Fibroblast of mammary gland (primary cell): ENCODE data around the gene PRODH2.

Source experiments
- DNase-seq: peaks from one replicate; pipeline ENCODE4 v3.0.0-alpha.2; 2010; ENCODE audit warnings: low read depth
- H3K4me3 ChIP-seq: 2 replicates; pipeline ENCODE4 v1.5.1; 2011; ENCODE audit warnings: low read depth, mild to moderate bottlenecking, low read length, moderate library complexity; ENCODE audit not compliant: control insufficient read depth
- TF ChIP-seq, protein P1 (sequence below): conservative IDR thresholded peaks from 2 replicates; pipeline ENCODE4 v1.5.1; 2011; ENCODE audit warnings: low read depth, low read length, inconsistent platforms; ENCODE audit not compliant: control insufficient read depth, insufficient read depth

The PRODH2 gene

DNA sequence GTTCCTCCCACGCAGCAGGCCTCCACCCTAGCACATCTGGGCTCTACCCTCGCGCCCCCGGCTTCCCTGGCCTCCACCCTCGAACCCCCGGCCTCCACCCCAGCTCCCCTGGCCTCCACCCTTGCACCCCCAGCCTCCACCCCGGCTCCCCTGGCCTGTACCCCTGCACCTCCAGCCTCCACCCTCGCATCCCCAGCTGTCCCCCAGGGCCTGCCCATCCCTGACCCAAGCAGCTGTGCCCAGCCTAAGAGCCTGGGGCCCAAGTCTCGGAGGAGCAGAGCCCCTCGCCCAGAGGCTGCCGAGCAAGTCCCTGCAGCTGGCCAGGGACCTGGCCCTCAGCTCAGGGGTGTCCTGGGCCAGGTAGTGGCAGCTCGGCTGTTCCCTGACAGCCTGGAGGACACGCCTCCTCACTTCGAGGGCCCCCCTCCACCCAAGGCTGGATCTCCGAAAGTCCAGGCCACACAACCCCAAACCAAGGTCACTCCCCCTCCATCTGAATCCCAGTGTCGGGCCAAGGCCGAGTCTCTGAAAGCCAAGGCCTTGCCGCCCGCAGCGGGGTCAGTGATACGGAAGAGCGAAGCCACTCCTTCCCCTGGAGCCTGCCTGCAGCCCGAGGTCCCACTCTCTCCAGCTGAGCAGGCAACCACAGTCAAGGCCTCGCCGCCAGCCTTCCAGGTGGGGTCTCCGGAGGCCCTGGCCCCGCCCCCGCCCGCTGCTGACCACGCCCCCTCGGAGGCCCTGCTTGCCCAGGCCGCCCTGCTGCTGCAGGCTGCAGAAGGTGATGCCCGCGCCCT lies 45.2 kb downstream of the PRODH2 start:
- H3K4me3 ChIP-seq = no peak overlapping the region
- TF ChIP-seq, protein P1, sequence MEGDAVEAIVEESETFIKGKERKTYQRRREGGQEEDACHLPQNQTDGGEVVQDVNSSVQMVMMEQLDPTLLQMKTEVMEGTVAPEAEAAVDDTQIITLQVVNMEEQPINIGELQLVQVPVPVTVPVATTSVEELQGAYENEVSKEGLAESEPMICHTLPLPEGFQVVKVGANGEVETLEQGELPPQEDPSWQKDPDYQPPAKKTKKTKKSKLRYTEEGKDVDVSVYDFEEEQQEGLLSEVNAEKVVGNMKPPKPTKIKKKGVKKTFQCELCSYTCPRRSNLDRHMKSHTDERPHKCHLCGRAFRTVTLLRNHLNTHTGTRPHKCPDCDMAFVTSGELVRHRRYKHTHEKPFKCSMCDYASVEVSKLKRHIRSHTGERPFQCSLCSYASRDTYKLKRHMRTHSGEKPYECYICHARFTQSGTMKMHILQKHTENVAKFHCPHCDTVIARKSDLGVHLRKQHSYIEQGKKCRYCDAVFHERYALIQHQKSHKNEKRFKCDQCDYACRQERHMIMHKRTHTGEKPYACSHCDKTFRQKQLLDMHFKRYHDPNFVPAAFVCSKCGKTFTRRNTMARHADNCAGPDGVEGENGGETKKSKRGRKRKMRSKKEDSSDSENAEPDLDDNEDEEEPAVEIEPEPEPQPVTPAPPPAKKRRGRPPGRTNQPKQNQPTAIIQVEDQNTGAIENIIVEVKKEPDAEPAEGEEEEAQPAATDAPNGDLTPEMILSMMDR = no peak
- no peak for DNase-seq

DNA sequence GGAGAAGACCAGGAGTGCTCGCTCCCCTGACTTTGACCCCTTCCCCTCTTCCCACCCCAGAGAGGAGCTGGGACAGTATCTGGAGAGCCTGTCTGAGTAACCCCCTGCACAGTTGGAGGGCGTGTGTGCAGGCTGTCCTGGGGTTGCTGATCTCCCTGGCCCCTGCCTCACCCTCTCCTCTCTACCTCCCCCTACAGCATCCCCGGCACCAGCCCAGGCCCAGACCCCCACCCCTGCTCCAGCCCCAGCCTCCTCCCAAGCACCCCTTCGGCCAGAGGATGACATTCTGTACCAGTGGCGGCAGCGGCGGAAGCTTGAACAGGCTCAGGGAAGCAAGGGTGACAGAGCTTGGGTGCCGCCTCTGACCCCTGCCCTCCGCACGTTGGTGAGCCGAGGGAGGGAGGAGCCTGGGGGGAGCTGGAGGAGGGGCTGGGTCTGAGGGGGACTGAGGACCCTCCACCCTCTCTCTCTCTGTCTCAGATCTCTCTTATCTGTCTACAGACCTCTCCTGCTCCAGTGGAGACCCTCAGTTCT lies 46.0 kb downstream of the PRODH2 start:
- H3K4me3 ChIP-seq = no peak overlapping the region
- TF ChIP-seq, protein P1 = no peak
- no peak for DNase-seq

DNA sequence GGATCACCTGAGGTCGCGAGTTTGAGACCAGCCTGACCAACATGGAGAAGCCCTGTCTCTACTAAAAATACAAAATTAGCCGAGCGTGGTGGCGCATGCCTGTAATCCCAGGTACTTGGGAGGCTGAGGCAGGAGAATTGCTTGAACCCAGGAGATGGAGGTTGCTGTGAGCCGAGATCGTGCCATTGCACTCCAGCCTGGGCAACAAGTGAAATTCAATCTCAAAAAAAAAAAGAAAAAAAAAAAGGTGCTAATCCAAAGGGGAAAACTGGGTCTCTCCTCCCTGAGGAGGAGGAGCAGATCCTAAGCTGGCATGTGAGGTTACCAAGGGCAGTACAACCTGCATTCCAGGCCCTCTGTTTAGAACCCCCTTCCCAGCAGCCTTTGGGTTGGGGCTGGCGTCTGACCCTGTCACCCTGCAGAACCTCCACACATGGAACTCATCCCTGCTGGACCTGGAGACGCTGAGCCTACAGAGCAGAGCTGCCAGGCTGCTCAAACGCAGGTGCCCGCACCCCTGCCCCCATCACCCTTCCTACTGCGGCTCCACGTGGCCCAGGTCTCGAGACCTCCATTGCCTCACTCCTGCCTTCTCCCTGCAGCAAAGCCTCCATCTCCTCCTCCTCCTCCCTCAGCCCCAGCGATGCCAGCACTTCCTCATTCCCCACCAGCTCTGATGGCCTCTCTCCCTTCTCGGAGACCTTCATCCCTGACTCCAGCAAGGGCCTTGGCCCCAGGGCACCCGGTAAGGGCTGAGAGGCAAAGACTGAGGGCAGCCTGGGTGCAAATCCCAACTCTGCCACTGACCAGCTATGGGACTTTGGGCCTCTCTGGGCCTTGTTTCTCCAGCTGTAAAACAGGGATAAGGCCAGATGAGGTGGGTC lies 48.0 kb downstream of the PRODH2 start:
- no peak overlapping the region for H3K4me3 ChIP-seq
- no peak for DNase-seq
- TF ChIP-seq, protein P1 = no peak

DNA sequence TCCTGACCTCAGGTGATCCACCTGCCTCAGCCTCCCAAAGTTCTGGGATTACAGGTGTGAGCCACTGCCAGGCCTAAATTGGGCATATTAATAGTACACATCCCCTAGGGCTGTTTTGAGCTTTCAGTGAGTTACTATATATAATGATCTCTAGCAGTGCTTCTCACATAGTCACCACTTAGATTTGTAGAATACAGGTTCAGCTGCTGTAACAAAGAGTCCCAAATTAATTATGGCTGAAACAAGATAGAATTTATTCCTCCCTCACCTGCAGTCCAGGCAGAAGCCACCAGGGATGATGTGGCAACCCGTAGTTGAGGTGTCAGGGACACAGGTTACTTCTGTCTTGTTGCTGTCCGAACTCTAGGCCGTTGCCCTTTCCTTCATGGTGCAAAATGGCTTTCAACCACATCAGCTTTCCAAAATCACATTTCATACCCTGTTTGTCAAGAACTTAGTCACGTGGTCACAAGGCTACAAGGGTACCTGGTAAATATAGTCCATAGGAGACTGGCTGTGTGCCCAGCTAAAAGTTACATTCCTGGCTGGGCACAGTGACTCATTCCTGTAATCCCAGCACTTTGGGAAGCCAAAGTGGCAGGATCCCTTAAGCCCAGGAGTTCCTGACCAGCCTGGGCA lies 51.8 kb downstream of the PRODH2 start:
- no peak for DNase-seq
- H3K4me3 ChIP-seq = no peak overlapping the region
- TF ChIP-seq, protein P1 = no peak

DNA sequence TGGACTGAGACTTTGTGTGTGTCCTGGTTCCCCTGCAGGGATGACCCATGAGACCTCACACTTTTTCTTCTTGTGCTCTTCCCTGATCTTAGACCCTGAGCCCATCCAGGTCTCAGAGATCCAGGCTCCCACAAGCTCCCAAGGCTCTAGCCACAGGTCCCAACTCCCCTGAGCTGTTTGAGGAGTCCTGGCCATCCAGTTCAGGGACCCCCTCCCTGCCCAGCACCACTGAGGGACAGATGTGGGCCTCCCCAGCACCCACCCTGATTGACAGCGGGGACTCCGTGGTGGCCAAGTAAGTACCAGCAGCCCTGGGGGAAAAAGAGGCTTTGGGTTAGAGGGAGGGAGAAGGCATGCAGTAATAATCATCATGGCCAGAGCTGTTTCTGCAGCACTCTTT lies 52.9 kb downstream of the PRODH2 start:
- DNase-seq = no peak
- no peak overlapping the region for H3K4me3 ChIP-seq
- TF ChIP-seq, protein P1 = no peak
